Measurements from ENCODE around the gene WDFY4. TPM values are rescaled to one million over a fixed set of nuclear protein-coding genes. Genes with fewer than 3 reads are reported as not detected.

Gene WDFY4
- total and polyA plus RNA-seq, 2 donors (not counting 3 experiments of a cell fraction or from before 2014, with no cell fraction given), result 10.1 to 10.2 TPM

DNA sequence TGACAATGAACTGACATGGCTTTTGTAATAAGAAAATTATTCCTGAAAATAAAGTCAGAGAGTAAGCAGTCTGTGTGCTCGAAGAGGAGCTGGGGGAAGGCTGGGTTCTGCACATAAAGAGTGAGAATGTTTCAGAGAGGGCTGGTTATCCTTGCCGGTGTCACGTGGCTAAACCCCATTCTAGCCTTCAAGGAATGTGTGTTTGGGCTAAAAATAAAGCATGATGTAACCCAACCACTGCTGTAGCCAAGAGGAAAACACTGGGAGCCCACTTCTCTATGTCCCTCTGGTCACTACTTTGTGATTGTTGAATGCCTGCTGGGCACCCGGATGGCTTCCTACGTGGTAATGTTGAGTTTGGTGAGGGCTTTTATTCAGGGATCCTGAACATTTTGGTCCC, 23.5 kb downstream of the WDFY4 start:
- no TSS peak for BruUV-seq (replicated peaks)
- Histone ChIP-seq H3K27ac (ENCODE audit: insufficient read depth, low read depth, low read length) (no peak overlapping the region), H4K20me1 (replicated peaks; ENCODE audit: control insufficient read depth, extremely low read depth, insufficient read depth, low read length) (no peaks in the 10 kb centered on the region), H3K9ac (replicated peaks; ENCODE audit: extremely low read depth, insufficient read depth, low read length) (no peak overlapping the region), H3K27me3 (ENCODE audit: control insufficient read depth in 2 of 2, insufficient read depth in 2 of 2, low read length in 2 of 2) (peaks cover 0 to 12% of the 10 kb centered on the region in 2 experiments), H3K4me3 (replicated peaks in 1 of 3; ENCODE audit: insufficient read depth in 1 of 3, low read depth in 1 of 3, low read length in 3 of 3) (no peak overlapping the region), H3K4me1 (ENCODE audit: control insufficient read depth, extremely low read depth, insufficient read depth, low read length) (no peaks in the 10 kb centered on the region), H3K9me1 (replicated peaks; ENCODE audit: control insufficient read depth, extremely low read depth, insufficient read depth, low read length) (no peaks in the 10 kb centered on the region), H3K9me3 (replicated peaks; ENCODE audit: control insufficient read depth, insufficient read depth, low read length) (no peaks in the 10 kb centered on the region), H3K36me3 (ENCODE audit: control insufficient read depth in 2 of 2, extremely low read depth in 1 of 2, insufficient read depth in 2 of 2, low read length in 2 of 2) (no peaks in the 10 kb centered on the region), H3K4me2 (ENCODE audit: insufficient read depth, low read length) (no peak overlapping the region), H3K79me2 (ENCODE audit: control insufficient read depth, insufficient read depth, low read length) (no peaks in the 10 kb centered on the region), H2AFZ (ENCODE audit: low read depth, low read length) (no peak overlapping the region)
- DNase-seq (ENCODE audit: low read depth, low spot score), result no peak
- TF ChIP-seq JUN (IDR thresholded peaks at IDR 0.05; ENCODE audit: borderline replicate concordance, insufficient read depth, insufficient read length, low read depth) (no peak), POLR2A (IDR thresholded peaks at IDR 0.05; ENCODE audit: low read depth, low read length) (no peak), POLR2AphosphoS5 (IDR thresholded peaks at IDR 0.05; ENCODE audit: insufficient read depth, low read depth, low read length) (no peak), GATA2 (IDR thresholded peaks at IDR 0.05; ENCODE audit: insufficient read depth, insufficient read length, low read depth, low read length) (no peak), EZH2 (IDR thresholded peaks at IDR 0.05; ENCODE audit: borderline replicate concordance, low read depth, low read length, severe bottlenecking) (no peak)
- TF ChIP-seq, protein P1, sequence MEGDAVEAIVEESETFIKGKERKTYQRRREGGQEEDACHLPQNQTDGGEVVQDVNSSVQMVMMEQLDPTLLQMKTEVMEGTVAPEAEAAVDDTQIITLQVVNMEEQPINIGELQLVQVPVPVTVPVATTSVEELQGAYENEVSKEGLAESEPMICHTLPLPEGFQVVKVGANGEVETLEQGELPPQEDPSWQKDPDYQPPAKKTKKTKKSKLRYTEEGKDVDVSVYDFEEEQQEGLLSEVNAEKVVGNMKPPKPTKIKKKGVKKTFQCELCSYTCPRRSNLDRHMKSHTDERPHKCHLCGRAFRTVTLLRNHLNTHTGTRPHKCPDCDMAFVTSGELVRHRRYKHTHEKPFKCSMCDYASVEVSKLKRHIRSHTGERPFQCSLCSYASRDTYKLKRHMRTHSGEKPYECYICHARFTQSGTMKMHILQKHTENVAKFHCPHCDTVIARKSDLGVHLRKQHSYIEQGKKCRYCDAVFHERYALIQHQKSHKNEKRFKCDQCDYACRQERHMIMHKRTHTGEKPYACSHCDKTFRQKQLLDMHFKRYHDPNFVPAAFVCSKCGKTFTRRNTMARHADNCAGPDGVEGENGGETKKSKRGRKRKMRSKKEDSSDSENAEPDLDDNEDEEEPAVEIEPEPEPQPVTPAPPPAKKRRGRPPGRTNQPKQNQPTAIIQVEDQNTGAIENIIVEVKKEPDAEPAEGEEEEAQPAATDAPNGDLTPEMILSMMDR (IDR thresholded peaks at IDR 0.05; ENCODE audit: extremely low read depth in 1 of 2, insufficient read depth in 1 of 2, low read depth in 1 of 2, low read length in 2 of 2), result no peak
- TF ChIP-seq, protein P2, sequence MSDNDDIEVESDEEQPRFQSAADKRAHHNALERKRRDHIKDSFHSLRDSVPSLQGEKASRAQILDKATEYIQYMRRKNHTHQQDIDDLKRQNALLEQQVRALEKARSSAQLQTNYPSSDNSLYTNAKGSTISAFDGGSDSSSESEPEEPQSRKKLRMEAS (IDR thresholded peaks at IDR 0.05; ENCODE audit: insufficient read depth, insufficient read length), result no peak
- dilution Hi-C loops (cut with MboI; ENCODE audit: extremely low pct_ligation_motif_present, low sequenced_read_pairs), result no loop called here
- no peak for FAIRE-seq
- ChIA-PET POLR2A (no interaction called here), CTCF (no interaction called here)
- intact Hi-C loops (cut with micrococcal nuclease), result no loop called here
